SHP77 treated with DMSO at 0.1 percent for 48 hours (cell line): ENCODE measurements around the gene LRBA.

ENCODE experiments used
- DNase-seq: peaks from one replicate; lab custom pipeline; 2025; lab: John Stamatoyannopoulos, UW

Gene LRBA

DNA sequence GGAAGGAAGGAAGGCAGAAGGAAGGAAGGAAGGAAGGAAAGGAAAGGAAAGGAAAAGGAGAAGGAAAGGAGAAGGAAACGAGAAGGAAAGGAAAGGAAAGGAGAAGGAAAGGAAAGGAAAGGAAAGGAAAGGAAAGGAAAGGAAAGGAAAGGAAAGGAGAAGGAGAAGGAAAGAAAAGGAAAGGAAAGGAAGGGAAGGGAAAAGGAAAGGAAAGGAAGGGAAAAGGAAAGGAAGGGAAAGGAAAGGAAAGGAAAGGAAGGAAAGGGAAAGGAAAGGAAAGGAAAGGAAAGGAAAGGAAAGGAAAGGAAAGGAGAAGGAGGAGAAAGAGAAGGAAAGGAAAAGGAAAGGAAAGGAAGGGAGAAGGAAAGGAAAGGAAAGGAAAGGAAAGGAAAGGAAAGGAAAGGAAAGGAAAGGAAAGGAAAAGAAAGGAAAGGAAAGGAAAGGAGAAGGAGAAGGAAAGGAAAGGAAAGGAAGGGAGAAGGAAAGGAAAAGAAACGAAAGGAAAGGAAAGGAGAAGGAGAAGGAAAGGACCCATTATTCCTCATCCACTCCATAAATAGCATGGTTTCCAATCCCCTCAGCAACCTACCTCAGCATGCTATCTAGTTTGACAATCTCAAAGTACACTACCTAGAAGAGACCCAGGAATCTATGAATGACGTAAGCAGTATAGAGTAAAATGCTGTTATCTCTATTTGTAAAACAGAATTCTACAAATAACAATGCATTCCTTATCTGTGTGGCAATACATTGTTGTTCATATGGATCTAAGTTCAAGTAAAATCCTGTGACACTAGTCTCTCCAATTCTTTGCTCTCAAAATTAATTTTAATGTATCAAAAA is 209.7 kb downstream of the LRBA start:
- DNase-seq = no peak

DNA sequence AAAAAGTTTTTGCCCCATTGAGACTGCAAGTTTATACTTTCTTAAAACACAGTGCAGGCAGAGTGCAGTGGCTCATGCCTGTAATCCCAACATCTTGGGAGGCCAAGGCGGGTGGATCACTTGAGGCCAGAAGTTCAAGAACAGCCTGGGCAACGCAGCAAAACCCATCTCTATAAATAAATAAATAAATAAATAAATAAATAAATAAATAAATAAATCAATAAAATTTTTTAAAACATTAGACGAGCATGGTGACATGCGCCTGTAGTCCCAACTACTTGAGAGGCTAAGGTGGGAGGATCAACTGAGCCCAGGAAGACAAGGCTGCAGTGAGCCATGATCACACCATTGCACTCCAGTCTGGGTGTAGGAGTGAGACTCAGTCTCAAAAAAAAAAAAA is 213.3 kb downstream of the LRBA start:
- no peak for DNase-seq

DNA sequence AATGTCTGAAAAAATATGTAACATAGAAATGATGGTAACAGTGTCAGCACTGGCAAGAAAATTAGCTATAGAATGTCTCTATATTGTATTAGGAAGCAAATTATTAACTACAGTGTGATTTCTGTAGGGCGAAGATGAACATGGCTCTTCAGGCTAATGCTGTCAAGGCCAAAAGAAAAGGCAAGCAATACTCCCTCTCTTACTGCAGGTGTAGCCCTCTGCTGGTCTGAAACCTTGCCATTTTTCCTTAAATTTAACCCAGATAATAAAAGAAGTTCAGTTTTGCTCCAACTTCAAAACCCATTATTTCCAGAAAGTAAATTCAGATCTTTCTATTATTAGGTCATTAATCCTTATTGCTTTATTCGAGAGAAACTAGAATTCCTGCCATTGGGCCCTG is 215.9 kb downstream of the LRBA start:
- no peak for DNase-seq

DNA sequence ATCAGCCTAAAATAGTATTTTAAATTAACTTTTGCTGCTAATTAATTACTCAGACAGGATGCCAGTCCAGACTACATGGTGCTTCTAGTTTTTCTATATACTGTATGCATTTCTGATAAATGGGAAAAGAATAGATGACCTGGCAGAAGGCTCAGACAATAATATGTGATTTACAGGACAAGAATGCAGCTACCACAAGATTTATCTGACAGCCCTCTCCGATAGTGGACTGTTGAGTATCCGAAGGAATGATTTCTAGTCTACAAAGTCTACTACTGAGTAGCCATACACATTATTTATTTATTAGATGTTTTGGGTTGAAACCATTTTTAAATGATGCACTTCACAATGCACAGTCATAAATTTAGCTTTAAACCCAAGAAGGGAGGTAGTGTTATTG is 220.4 kb downstream of the LRBA start:
- DNase-seq = no peak

DNA sequence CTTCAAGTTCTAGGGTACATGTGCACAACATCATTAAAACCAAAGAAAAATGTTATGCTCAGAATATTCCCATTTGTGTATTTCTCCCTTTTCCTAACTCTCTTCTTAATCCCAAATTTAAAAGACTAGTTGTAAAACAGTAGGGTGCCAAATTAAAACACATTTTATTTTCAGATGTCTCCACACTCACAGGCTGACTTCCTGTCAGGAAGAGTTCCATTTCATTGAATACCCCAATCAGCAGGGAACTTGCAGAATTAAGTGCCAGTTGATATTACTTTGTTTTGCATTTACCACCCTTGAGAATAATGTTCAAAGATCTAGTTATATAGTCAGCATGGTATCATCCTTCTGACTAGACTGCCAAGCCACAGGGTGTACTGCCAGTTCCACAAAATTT is 225.2 kb downstream of the LRBA start:
- no peak for DNase-seq

DNA sequence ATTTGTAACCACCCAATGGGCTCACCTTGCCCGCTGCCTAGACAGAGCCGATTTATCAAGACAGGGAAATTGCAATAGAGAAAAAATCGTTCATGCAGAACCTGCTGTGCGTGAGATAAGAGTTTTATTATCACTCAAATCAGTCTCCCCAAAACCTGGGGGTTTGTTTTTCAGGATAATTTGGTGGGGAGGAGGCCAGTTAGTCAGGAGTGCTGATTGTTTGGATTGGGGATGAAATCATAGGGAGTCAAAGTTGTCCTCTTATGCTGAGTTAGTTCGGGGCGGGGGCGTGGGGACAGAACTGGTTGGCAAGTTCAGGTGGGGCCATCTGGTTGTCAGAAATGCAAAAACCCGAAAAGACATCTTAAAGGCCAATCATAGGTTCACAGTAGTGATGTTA is 230.1 kb downstream of the LRBA start:
- no peak for DNase-seq

DNA sequence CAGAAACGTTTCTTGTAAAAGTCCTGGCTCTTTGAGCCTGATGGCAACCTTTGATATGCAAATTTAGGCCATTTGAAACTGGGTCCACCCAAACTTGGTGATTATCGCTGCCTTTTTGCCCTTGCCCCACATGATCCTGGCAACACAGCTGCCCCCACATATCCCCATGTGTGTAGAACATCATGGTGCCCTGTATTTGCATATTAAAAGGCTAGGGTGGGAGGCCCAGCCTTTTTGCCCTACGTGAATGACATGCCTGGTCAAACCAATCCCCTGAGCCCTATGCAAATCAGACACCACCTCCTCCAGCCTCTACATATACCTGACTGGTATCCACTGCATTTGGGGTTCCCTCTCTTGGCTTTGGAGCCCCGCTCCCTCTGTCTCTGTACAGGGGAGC is 230.8 kb downstream of the LRBA start:
- DNase-seq = no peak

DNA sequence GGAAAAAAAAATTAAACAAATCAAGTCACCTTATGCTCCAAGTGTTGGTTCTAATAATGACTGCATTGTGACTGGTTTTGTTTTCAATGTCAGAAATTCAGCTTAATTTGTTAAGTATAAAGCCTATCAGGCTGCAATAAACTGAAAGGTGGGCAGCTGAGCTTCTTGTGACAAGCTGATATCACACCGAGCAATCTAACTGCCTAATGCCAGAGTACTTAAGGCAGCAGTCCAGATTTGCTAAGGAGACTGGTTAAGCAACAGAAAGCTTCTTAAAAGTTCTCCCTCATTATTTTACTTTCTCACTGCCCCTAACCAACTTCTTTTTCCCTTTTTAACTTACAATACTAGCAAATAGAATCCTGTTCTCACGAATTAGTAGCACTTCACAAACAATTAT is 232.2 kb downstream of the LRBA start:
- no peak for DNase-seq

DNA sequence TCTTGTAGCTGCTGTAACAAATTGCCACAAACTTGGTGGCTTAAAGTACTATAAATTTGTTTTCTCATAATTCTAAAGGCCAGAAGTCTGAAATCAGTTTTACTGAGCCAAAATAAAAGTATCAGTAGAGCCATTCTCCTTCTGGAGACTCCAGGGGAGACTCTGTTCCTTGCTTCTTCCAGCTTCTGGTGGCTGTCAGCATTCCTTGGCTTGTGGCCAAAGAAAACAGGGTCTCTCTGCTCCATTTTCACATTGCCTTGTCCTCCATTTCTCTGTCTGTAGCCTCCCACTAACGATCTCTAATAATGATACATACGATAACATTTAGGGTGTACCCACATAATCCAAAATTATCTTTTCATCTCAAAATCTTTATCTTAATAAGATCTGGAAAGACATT is 232.8 kb downstream of the LRBA start:
- no peak for DNase-seq

DNA sequence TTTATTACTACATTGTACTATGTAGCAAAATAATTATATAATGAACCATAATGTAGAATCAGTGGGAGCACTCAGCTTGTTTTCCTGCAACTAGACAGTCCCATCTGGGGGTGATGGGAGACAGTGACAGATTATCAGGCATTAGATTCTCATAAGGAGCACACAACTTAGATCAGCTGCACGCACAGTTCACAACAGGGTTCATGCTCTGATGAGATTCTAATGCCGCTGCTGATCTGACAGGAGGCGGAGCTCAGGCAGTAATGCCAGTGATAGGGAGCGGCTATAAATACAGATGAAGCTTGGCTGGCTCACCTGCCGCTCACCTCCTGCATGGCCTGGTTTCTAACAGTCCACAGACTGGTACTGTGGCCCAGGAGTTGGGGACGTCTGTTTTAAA is 233.9 kb downstream of the LRBA start:
- no peak for DNase-seq

DNA sequence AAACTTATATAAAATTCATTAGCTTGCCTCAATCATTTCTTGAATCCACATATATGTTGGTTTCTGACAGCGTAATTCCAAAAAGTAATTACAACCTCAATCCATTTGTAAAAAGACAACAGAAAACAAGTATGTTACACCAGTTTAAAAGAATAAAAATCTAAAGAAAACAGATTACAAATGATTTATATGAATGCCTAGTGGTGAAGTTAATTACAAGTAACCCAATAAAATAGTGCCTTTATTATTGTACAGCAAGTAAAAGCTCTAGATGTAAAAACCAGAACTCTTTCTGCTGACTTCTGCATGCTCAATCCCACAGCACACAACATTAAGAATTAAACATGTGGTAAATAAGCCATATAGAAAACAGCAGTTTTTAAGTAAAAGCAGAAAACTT is 235.4 kb downstream of the LRBA start:
- DNase-seq = no peak

DNA sequence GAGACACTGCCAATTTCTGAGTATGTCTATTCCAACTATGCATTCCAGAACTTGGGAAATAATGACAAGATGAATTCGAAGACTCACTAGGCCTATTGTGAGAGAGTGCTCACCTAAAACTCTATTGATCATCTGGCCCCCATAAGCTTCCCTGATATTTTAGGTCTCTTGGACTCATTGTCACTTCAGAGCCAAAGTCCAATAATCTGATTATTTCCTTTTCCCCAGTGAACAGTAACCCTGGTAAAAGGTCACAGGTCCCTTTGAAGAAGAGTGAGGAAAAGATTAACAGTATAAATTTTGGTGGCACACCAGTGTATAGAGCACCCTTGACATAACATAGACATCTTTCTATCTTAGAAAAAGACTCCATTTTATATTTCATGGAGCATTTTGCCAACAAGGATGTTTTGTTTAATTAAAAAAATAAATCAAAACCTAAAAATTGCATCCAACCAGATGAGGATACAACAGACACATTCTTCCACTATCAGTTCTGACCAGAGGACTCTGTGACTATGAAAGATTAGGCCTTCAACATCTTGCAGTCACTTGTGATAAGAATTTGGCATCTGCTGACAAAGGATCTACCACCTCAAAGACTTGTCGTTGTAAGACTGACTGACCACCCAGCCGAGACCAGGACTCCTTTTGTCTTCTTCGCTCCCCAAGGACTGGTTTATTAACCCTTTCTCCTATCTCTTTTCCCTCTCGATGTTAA is 241.2 kb downstream of the LRBA start:
- no peak for DNase-seq

DNA sequence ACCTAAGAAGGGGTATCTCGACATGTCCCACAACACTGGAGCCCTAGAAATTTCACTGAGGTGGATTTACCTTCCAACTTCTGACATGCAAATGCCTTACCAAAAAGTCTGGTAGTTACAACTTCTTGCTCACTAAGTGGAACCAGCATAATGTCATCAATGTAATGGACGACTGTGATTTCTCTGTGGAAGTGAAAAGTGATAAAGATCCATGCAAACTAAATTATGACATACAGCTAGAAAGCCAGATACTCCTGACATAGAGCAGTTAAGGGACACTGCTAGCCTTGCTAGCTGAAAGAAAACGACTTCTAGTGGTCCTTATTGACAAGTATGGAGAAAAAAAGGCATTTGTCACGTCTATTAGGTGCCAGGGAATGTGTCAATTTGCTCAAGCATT is 242.1 kb downstream of the LRBA start:
- DNase-seq = no peak

DNA sequence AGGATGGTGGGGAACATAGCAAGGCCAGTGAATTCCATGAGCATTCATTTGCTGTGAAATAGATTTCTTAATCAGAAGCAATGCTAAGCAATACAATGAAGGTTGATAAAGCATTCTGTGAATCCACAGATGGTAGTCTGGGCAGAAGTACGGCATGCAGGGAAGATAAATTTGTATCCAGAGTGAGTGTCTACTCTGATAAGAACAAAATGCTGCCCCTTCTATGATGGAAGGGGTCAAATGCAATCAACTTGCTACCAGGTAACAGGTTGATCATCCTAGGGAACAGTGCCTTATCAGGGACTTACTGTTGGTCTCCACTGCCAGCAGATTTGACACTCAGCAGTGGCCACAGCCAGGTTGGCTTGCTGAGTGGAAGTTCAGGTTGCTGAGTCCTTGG is 243.7 kb downstream of the LRBA start:
- DNase-seq = no peak

DNA sequence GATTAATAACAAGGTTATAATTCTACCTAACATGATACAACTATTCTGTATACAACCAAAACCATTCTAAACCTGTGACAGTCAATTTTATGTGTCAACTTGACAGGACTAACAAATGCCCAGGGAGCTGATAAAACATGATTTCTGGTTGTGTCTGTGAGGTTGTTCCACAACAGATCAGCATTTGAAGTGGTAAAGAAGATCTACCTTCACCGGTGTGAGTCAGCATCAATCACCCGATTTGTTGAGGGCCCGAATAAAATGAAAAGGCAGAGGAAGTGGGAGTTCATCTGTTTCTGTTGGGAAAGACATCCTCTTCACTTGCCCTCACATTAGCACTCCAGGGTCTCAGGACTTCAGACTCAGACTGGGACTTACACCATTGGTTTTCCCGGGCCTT is 245.2 kb downstream of the LRBA start:
- DNase-seq = no peak

DNA sequence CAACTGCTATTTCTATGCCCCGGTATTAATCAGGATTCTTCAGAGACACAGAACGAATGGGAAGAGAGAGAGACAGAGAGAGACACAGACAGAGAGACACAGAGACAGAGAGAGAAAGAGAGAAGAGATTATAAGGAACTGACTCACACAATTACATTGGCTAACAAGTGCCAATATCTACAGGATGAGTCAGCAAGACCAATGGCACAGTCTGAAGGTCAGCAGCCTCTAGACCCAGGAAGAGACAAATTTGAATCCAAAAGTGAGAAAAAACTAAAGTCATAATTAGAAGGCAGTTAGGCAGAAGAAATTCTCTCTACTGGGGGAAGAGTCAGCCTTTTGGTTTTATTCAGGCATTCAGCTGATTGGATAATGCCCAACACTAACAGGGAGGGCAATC is 245.8 kb downstream of the LRBA start:
- no peak for DNase-seq

DNA sequence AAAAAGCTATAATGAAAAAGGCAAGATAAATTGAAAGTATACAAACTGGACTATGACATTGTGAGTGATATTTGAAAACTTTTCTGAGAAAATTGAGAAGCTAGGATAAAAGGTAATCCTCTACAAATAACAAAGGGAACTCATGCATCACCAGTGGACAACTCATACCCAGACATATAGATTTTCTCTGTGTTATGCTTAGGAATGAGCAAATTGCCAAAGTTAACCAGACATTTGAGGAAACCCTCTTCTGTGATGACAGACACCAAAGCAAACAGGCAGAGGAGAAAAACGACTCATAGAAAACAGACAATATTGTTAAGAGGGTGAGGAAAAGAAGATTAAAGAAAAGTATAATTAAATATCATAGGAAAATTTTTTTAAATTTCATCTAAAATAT is 246.6 kb downstream of the LRBA start:
- no peak for DNase-seq

DNA sequence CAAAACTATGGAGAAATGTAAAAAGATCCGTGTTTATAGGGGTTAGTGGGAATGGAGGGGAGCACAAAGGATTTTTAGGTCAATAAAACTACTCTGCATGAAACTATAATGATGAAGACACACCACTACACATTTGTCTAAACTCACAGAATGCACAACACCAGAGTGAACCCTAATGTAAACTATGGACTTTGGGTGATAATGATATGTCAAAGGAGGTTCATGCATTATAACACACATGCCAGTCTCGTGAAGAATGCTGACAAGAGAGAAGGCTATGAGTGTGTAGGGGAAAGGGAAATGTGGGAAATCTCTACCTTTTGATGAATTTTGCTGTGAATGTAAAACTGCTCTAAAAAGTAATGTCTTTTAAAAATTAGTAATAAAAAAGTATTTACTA is 249.9 kb downstream of the LRBA start:
- no peak for DNase-seq

DNA sequence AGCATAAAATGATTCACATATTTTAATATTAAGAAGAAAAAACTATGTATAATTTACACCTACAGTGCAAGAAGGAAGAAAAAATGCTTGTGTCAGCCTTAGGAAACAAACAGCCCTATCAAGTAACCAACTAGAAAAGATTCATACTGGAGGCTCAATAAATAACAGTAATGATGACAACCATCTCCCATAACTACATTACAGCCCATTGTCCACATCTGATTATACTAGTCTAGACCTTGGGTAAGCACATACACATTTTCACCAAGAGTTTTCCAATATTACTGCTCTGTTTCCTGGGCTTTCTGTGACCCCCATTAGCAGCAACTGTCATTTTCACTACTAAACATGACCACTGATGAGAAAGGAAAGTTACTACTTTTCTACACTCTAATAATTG is 263.4 kb downstream of the LRBA start:
- no peak for DNase-seq

DNA sequence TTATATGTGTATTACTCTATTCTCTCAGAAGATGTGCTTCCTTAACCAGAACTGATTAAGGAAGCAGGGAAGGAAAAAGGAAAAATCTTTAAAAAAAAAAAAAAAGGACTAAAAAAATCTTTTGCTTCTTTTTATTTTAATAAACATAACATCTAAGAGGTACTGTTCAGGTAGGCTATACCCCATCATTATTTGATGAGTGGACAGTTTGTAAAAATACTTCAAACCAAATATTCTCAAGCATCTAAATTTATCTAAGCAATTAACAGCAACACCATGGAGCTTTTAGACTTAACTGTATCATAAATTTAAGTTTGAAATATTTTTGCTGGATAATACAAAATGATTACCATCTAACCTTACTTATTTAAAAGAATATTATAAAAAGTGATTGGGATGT is 264.3 kb downstream of the LRBA start:
- DNase-seq = no peak

DNA sequence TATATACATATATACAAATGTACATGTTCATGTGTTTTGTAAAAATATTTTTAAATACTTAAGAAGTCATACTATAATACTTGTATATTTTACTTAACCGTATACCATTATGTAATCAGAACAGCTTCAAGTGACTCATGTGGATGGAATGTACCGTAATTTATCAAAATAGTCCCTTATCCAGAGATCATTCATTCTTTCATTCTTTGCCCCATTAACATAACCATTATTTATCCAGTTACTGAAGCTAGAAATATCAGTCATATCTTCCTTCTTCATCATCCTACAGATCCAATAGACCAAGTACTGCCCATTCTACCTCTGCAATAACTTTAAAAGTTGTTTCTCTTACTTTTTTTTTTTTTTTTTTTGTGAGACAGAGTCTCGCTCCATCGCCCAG is 268.9 kb downstream of the LRBA start:
- no peak for DNase-seq

DNA sequence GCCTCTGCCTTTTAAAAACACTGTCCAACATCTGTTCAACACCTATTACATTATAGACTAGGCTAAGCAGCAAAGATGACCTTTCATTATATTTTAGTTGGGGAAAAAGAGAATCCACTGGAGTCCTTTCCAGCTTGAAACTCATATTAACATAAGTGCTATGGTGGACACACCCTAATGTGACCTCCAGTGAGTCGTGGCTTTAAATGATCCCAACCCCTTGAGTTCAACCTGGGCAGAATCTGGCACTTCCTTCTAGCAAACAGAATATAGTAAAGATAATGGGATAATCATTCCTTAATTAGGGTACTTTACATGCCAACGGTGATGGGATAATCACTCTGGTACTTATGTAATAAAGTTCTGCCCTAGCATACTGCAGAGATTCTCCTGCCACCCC is 270.5 kb downstream of the LRBA start:
- DNase-seq = no peak

DNA sequence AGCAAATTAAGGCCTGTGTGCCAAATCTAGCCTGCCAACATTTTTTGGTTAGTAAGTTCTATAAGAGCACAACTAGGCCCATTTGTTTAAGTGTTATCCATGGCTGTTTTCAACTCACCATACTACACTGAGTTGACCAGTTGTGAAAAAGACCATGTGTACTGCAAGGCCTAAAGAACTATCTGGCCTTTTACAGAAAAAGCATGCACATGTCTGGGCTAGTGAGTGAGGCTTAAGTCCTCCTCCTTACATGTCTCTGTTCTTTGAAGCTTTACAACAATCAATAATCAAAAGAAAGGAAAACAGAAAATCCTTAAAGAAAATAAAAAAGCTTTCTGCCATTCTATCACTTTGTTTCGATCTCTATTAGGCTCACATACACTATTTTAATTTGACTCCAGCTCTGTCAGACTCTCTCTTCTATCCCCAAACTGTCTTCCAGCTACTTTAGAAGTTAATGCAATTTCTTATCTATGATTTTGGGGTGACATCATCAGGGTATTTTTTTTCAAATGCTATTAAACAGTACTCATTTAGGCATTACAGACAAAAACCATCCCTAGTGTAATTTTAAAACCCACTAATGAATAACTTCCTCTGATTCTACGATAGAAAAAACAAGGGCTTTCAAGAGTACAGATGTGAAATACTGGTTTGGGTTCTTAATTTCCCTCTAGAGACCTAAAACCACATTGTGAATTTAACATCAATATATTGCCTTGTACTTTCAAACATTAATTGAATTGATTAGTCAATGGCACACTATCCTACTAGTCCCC is 271.3 kb downstream of the LRBA start:
- DNase-seq = no peak
